HCT116 (cell line): Measurements from ENCODE around the gene CUBN.

ENCODE experiments used
- EZH2 ChIP-seq: fragments of 200-600 bp; sonication (generic); IDR thresholded peaks from 2 replicates; pipeline ENCODE4 v1.6.1; 2017; ENCODE audit warnings: antibody characterized with exemption, mixed run types
- TF ChIP-seq, protein P1 (sequence below), 3 experiments: fragments of 200-600 bp in 1 of 3; sonication (generic) in 1 of 3; IDR thresholded peaks in 2 of 3; conservative IDR thresholded peaks in 1 of 3; 2 replicates each; pipeline ENCODE4 v1.5.1; 2012 to 2017; ENCODE audit warnings: low read depth in 2 of 3, low read length in 2 of 3, antibody characterized with exemption in 1 of 3, borderline replicate concordance in 1 of 3, control low read depth in 1 of 3, mild to moderate bottlenecking in 1 of 3, mixed read lengths in 1 of 3, mixed run types in 1 of 3, moderate library complexity in 1 of 3; ENCODE audit not compliant: insufficient read depth in 1 of 3

GRCh38 chr10:16867990-16868389, 261.6 kb downstream of the CUBN start:
- TF ChIP-seq, protein P1, sequence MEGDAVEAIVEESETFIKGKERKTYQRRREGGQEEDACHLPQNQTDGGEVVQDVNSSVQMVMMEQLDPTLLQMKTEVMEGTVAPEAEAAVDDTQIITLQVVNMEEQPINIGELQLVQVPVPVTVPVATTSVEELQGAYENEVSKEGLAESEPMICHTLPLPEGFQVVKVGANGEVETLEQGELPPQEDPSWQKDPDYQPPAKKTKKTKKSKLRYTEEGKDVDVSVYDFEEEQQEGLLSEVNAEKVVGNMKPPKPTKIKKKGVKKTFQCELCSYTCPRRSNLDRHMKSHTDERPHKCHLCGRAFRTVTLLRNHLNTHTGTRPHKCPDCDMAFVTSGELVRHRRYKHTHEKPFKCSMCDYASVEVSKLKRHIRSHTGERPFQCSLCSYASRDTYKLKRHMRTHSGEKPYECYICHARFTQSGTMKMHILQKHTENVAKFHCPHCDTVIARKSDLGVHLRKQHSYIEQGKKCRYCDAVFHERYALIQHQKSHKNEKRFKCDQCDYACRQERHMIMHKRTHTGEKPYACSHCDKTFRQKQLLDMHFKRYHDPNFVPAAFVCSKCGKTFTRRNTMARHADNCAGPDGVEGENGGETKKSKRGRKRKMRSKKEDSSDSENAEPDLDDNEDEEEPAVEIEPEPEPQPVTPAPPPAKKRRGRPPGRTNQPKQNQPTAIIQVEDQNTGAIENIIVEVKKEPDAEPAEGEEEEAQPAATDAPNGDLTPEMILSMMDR (IDR thresholded peaks at IDR 0.05 in 2 of 3, conservative IDR thresholded peaks at IDR 0.05 in 1 of 3; ENCODE audit: borderline replicate concordance in 1 of 3, insufficient read depth in 1 of 3, low read depth in 2 of 3, low read length in 2 of 3) = no peak
- TF ChIP-seq EZH2 = no peak
